ENCODE results near the gene GLT6D1.

GRCh38 chr9:135588886-135589595 lies 50.3 kb downstream of the GLT6D1 start:
- TF ChIP-seq CTCF (conservative IDR thresholded peaks at IDR 0.05; ENCODE audit: low read depth, low read length) (no peak), USF2 (IDR thresholded peaks at IDR 0.05; ENCODE audit: low read depth, low read length) (no peak), CEBPB (IDR thresholded peaks at IDR 0.05; ENCODE audit: low read depth, low read length) (no peak), MXI1 (IDR thresholded peaks at IDR 0.05; ENCODE audit: borderline replicate concordance, low read depth, low read length) (no peak), MAFK (IDR thresholded peaks at IDR 0.05; ENCODE audit: low read depth, low read length) (no peak), MAZ (IDR thresholded peaks at IDR 0.05; ENCODE audit: borderline replicate concordance, low read depth, low read length) (no peak), RAD21 (IDR thresholded peaks at IDR 0.05; ENCODE audit: low read length) (no peak), POLR2A (IDR thresholded peaks at IDR 0.05; ENCODE audit: low read depth, low read length) (no peak), RFX5 (IDR thresholded peaks at IDR 0.05; ENCODE audit: low read depth, low read length) (no peak), SMC3 (IDR thresholded peaks at IDR 0.05; ENCODE audit: low read depth, low read length) (no peak)

All from IMR-90 (cell line).